HT1080 (cell line): ENCODE results near the gene RASL10A. TPM values are rescaled to one million over a fixed set of nuclear protein-coding genes. Genes with fewer than 3 reads are reported as not detected.

Source experiments
- DNase-seq: peaks from one replicate; pipeline ENCODE4 v3.0.0-alpha.2; 2015; ENCODE audit warnings: low read depth
- total RNA-seq: library from RNA; depleted of rRNA; stranded (reverse); fragments of >200 nt; shearing (Covaris generic); gene quantifications from 2 replicates; pipeline ENCODE4 v1.2.3, GENCODE V29; 2014

The RASL10A gene
- total RNA-seq, 1 experiment from 2014 or later, result 1.5 TPM

GRCh38 chr22:29323641-29324040 lies 8.1 kb upstream of the RASL10A start:
- no peak for DNase-seq

GRCh38 chr22:29320546-29320945 lies 5.0 kb upstream of the RASL10A start:
- no peak for DNase-seq

- no peak for DNase-seq
Measured at GRCh38 chr22:29319072-29319471, 3.6 kb upstream of the RASL10A start.

GRCh38 chr22:29317827-29318454 lies 2.4 kb upstream of the RASL10A start:
- no peak for DNase-seq

GRCh38 chr22:29316141-29316828 lies 788 bp upstream of the RASL10A start:
- DNase-seq, result no peak

GRCh38 chr22:29314537-29315285 lies 786 bp downstream of the RASL10A start:
- no peak for DNase-seq

- DNase-seq, result no peak
Measured at GRCh38 chr22:29313576-29314466, 1.7 kb downstream of the RASL10A start.

GRCh38 chr22:29313126-29313575 lies 2.3 kb downstream of the RASL10A start:
- DNase-seq, result no peak

GRCh38 chr22:29312218-29313125 lies 3.0 kb downstream of the RASL10A start:
- DNase-seq, result no peak

- no peak for DNase-seq
Measured at GRCh38 chr22:29311464-29312217, 3.9 kb downstream of the RASL10A start.

- DNase-seq, result peak; percentile 98
Measured at GRCh38 chr22:29310863-29311339, 4.6 kb downstream of the RASL10A start.

GRCh38 chr22:29310065-29310862 lies 5.2 kb downstream of the RASL10A start:
- DNase-seq, result no peak

GRCh38 chr22:29309332-29310064 lies 6.0 kb downstream of the RASL10A start:
- peak; percentile 75 for DNase-seq

GRCh38 chr22:29308791-29309262 lies 6.7 kb downstream of the RASL10A start:
- DNase-seq, result peak; percentile 91

- no peak for DNase-seq
Measured at GRCh38 chr22:29308148-29308790, 7.2 kb downstream of the RASL10A start.

- no peak for DNase-seq
Measured at GRCh38 chr22:29307596-29308147, 7.8 kb downstream of the RASL10A start.
